DND-41 (cell line): ENCODE results near the gene GRAMD4.

ENCODE experiments used
- ATAC-seq: fragments of 200-7000 bp; cut with Tn5 transposase; 3 replicates; pipeline ENCODE4 v1.9.1; 2021; ENCODE audit warnings: low read depth; ENCODE audit not compliant: insufficient read depth
- DNase-seq: peaks from one replicate; pipeline ENCODE4 v3.0.0-alpha.2; 2020
- H2AFZ ChIP-seq: 2 replicates; pipeline ENCODE4 v1.6.0; 2012; ENCODE audit warnings: low read depth, low read length
- H3K27ac ChIP-seq: 2 replicates; pipeline ENCODE4 v1.5.1; 2012; ENCODE audit warnings: low read length, inconsistent platforms
- H3K27me3 ChIP-seq: fragments of 200-600 bp; sonication (generic); 2 replicates; pipeline ENCODE4 v1.6.0; 2012; ENCODE audit warnings: low read length, mild to moderate bottlenecking, inconsistent platforms; ENCODE audit not compliant: insufficient read depth, poor library complexity
- H3K36me3 ChIP-seq: 2 replicates; pipeline ENCODE4 v1.5.1; 2012; ENCODE audit warnings: low read length, inconsistent platforms; ENCODE audit not compliant: insufficient read depth
- H3K4me1 ChIP-seq: 2 replicates; pipeline ENCODE4 v1.5.1; 2012; ENCODE audit warnings: mild to moderate bottlenecking, low read length; ENCODE audit not compliant: insufficient read depth
- H3K4me2 ChIP-seq: 2 replicates; pipeline ENCODE4 v1.6.0; 2012; ENCODE audit warnings: mild to moderate bottlenecking, moderate library complexity, low read length, inconsistent platforms; ENCODE audit not compliant: insufficient read depth
- H3K4me3 ChIP-seq, 2 experiments: fragments of 200-600 bp in 1 of 2; shearing (Covaris generic) in 1 of 2; 2 replicates each; pipeline ENCODE4 v1.5.1; 2012 to 2016; ENCODE audit warnings: inconsistent platforms in 2 of 2, low read length in 2 of 2, mild to moderate bottlenecking in 2 of 2, low read depth in 1 of 2, moderate library complexity in 1 of 2
- H3K79me2 ChIP-seq: 2 replicates; pipeline ENCODE4 v1.6.0; 2012; ENCODE audit warnings: low read length, inconsistent platforms; ENCODE audit not compliant: insufficient read depth
- H3K9ac ChIP-seq: 2 replicates; pipeline ENCODE4 v1.6.0; 2012; ENCODE audit warnings: low read depth, mild to moderate bottlenecking, inconsistent platforms, low read length, moderate library complexity
- H3K9me3 ChIP-seq: 2 replicates; pipeline ENCODE4 v1.5.1; 2012; ENCODE audit warnings: low read length, moderate library complexity, mild to moderate bottlenecking, inconsistent platforms; ENCODE audit not compliant: insufficient read depth, severe bottlenecking
- H4K20me1 ChIP-seq: 2 replicates; pipeline ENCODE4 v1.6.0; 2012; ENCODE audit warnings: low read length; ENCODE audit not compliant: insufficient read depth
- EZH2 ChIP-seq: IDR thresholded peaks from 3 replicates; pipeline ENCODE4 v1.6.1; 2012; ENCODE audit warnings: borderline replicate concordance, low read depth, mild to moderate bottlenecking, moderate library complexity, low read length, inconsistent platforms; ENCODE audit not compliant: severe bottlenecking
- TF ChIP-seq, protein P1 (sequence below): IDR thresholded peaks from 2 replicates; pipeline ENCODE4 v1.5.1; 2012; ENCODE audit warnings: borderline replicate concordance, low read length, moderate library complexity, mild to moderate bottlenecking; ENCODE audit not compliant: poor library complexity, severe bottlenecking; ENCODE audit errors: extremely low read depth

GRAMD4 gene

GRCh38 chr22:46699091-46699490 is 78.9 kb downstream of the GRAMD4 start:
- no peaks in the 10 kb centered on the region for H3K79me2 ChIP-seq
- no peak overlapping the region for H2AFZ ChIP-seq
- H3K9ac ChIP-seq, result no peak overlapping the region
- TF ChIP-seq, protein P1, sequence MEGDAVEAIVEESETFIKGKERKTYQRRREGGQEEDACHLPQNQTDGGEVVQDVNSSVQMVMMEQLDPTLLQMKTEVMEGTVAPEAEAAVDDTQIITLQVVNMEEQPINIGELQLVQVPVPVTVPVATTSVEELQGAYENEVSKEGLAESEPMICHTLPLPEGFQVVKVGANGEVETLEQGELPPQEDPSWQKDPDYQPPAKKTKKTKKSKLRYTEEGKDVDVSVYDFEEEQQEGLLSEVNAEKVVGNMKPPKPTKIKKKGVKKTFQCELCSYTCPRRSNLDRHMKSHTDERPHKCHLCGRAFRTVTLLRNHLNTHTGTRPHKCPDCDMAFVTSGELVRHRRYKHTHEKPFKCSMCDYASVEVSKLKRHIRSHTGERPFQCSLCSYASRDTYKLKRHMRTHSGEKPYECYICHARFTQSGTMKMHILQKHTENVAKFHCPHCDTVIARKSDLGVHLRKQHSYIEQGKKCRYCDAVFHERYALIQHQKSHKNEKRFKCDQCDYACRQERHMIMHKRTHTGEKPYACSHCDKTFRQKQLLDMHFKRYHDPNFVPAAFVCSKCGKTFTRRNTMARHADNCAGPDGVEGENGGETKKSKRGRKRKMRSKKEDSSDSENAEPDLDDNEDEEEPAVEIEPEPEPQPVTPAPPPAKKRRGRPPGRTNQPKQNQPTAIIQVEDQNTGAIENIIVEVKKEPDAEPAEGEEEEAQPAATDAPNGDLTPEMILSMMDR, result no peak
- no peak for TF ChIP-seq EZH2
- peaks cover 12% of the 10 kb centered on the region for H4K20me1 ChIP-seq
- peaks cover 93% of the 10 kb centered on the region for H3K36me3 ChIP-seq
- H3K9me3 ChIP-seq, result no peaks in the 10 kb centered on the region
- H3K4me2 ChIP-seq, result no peak overlapping the region
- H3K4me3 ChIP-seq, result no peak overlapping the region
- H3K27me3 ChIP-seq, result no peaks in the 10 kb centered on the region
- no peaks in the 10 kb centered on the region for H3K4me1 ChIP-seq
- ATAC-seq (no peak), DNase-seq (no peak)
- H3K27ac ChIP-seq, result no peak overlapping the region

DNA sequence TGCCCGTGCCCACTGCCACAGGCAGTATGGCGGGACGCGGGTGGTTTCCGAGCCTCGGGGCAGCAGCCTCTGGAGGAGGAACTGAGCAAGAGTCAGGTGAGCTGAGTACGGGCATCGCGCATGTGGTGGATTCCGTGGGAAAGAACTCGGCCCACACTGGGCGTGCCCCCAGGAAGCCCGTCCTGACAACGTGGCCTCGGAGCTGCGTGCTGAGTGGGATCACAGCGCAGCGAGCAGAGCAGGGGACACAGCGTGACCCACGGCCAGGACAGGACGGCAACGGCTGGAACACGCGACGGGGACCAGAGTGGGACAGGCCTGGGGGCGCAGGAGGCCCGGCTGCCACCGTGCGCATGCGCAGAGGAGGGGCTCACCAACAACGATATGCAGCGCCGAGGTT is 81.1 kb downstream of the GRAMD4 start:
- Histone ChIP-seq H3K36me3 (peaks cover 90% of the 10 kb centered on the region), H3K79me2 (no peaks in the 10 kb centered on the region), H4K20me1 (peaks cover 10% of the 10 kb centered on the region)

GRCh38 chr22:46703171-46703995 is 83.2 kb downstream of the GRAMD4 start:
- Histone ChIP-seq H4K20me1 (peaks cover 11% of the 10 kb centered on the region), H3K27ac (no peak overlapping the region), H3K9ac (no peak overlapping the region), H3K9me3 (no peaks in the 10 kb centered on the region), H3K36me3 (peaks cover 90% of the 10 kb centered on the region), H3K4me1 (no peaks in the 10 kb centered on the region), H2AFZ (no peak overlapping the region), H3K79me2 (no peaks in the 10 kb centered on the region), H3K4me3 (no peak overlapping the region), H3K4me2 (no peak overlapping the region), H3K27me3 (no peaks in the 10 kb centered on the region)
- DNase-seq (no peak), ATAC-seq (no peak)
- no peak for TF ChIP-seq EZH2
- TF ChIP-seq, protein P1, result no peak

More for the DNA sequence above, 81.1 kb downstream of the GRAMD4 start:
- Histone ChIP-seq H3K9ac (no peak overlapping the region), H2AFZ (no peak overlapping the region), H3K4me1 (no peaks in the 10 kb centered on the region), H3K4me2 (no peak overlapping the region), H3K9me3 (no peaks in the 10 kb centered on the region), H3K27me3 (no peaks in the 10 kb centered on the region), H3K4me3 (no peak overlapping the region), H3K27ac (no peak overlapping the region)
- DNase-seq, result no peak
- TF ChIP-seq, protein P1, result no peak
- no peak for TF ChIP-seq EZH2
- ATAC-seq, result no peak
